ENCODE results near the gene GM2A. TPM values are rescaled to one million over a fixed set of nuclear protein-coding genes. Genes with fewer than 3 reads are reported as not detected.

The GM2A gene
- total and polyA plus RNA-seq, 9 of the 15 experiments (the other 6 are each of a cell fraction or from before 2014, with no cell fraction given): 5.8 to 36.0 (median 10.0) TPM

- no peak for TF ChIP-seq ZNF282 (CRISPR knock-in tag; IDR thresholded peaks at IDR 0.05)
- TF ChIP-seq TRIM25 (IDR thresholded peaks at IDR 0.05; ENCODE audit: borderline replicate concordance): no peak
- TF ChIP-seq CTCFL (IDR thresholded peaks at IDR 0.05; ENCODE audit: borderline replicate concordance, insufficient read depth, low read depth, low read length, poor library complexity, severe bottlenecking): peak; percentile 59
- no peak for TF ChIP-seq ZNF511 (CRISPR knock-in tag; IDR thresholded peaks at IDR 0.05)
- TF ChIP-seq U2AF1 (optimal IDR thresholded peaks at IDR 0.05; ENCODE audit: low read depth, low read length): no peak
- TF ChIP-seq MAFF (IDR thresholded peaks at IDR 0.05; ENCODE audit: low read length): no peak
Measured at GRCh38 chr5:151288180-151288579, 35.2 kb downstream of the GM2A start (continued).

- FAIRE-seq (no peak), DNase-seq (ENCODE audit: extremely low read depth in 1 of 4, low spot score in 3 of 4) (no peak), ATAC-seq (no peak)
- Histone ChIP-seq H3K9me1 (ENCODE audit: control insufficient read depth, insufficient read depth, low read length) (no peaks in the 10 kb centered on the region), H3K9me3 (replicated peaks; ENCODE audit: control insufficient read depth, insufficient read depth, low read depth, low read length) (no peaks in the 10 kb centered on the region), H3K27ac (ENCODE audit: extremely low read depth, low read depth, low read length) (no peak overlapping the region), H3K9ac (ENCODE audit: insufficient read depth in 1 of 2, low read depth in 2 of 2, low read length in 2 of 2) (no peak overlapping the region), H3K27me3 (ENCODE audit: control insufficient read depth in 2 of 2, insufficient read depth in 2 of 2, low read length in 2 of 2) (peaks cover 6 to 12% of the 10 kb centered on the region in 2 experiments; a peak in 4 of 5 replicates), H3K4me1 (replicated peaks in 1 of 2; ENCODE audit: control insufficient read depth in 2 of 2, insufficient read depth in 2 of 2, low read length in 2 of 2) (no peaks in the 10 kb centered on the region), H4K20me1 (replicated peaks; ENCODE audit: control insufficient read depth, insufficient read depth, low read length) (no peaks in the 10 kb centered on the region), H3K79me2 (ENCODE audit: control insufficient read depth, insufficient read depth, low read length) (no peaks in the 10 kb centered on the region), H3K4me2 (ENCODE audit: insufficient read depth, low read length) (no peak overlapping the region), H2AFZ (ENCODE audit: low read depth, low read length) (no peak overlapping the region), H3K4me3 (no peak overlapping the region), H3K36me3 (ENCODE audit: control insufficient read depth, insufficient read depth, low read length) (no peaks in the 10 kb centered on the region)
- in situ Hi-C loops (cut with MboI): no loop called here
- ChIA-PET POLR2A (no interaction called here), CTCF (ENCODE audit: low intra/inter-chr PET ratio) (no interaction called here)
- 0% methylated on average over 4 of the region's 4 CpGs for WGBS (ENCODE audit: insufficient coverage, low coverage, missing lambda C conversion rate)
- no TSS peak for BruUV-seq (replicated peaks)
- intact Hi-C loops (cut with micrococcal nuclease): no loop called here
- no peak for TF ChIP-seq BACH1 (tag; IDR thresholded peaks at IDR 0.05)
- no peak for TF ChIP-seq POLR3G (IDR thresholded peaks at IDR 0.05; ENCODE audit: extremely low read depth, insufficient read length, insufficient replicate concordance)
- TF ChIP-seq ZC3H11A (IDR thresholded peaks at IDR 0.05; ENCODE audit: low read depth, low read length): no peak
- TF ChIP-seq U2AF2 (optimal IDR thresholded peaks at IDR 0.05; ENCODE audit: low read depth, low read length): no peak
- TF ChIP-seq KDM2B (CRISPR knock-in tag; IDR thresholded peaks at IDR 0.05): no peak
- no peak for TF ChIP-seq EHMT2 (IDR thresholded peaks at IDR 0.05)
- no peak for TF ChIP-seq ZNF282 (CRISPR knock-in tag; IDR thresholded peaks at IDR 0.05)
- TF ChIP-seq ZBTB9 (CRISPR knock-in tag; IDR thresholded peaks at IDR 0.05): no peak
- no peak for TF ChIP-seq ZKSCAN1 (IDR thresholded peaks at IDR 0.05; ENCODE audit: low read depth, low read length)
- TF ChIP-seq PTRF (tag; IDR thresholded peaks at IDR 0.05): no peak
- TF ChIP-seq ARID2 (IDR thresholded peaks at IDR 0.05): no peak
- no peak for TF ChIP-seq CBX2 (IDR thresholded peaks at IDR 0.05; ENCODE audit: insufficient read depth, low read length, poor library complexity, severe bottlenecking)
Measured at GRCh38 chr5:151293624-151294023, 40.6 kb downstream of the GM2A start.
